Brain microvascular endothelial cell (primary cell): ENCODE results near the gene ICE2.
"Not testable (repeated sequence)": the region's sequence is repeated elsewhere in the genome, so short reads cannot be mapped to it uniquely, and the experiment has no call there.

Source experiments
- DNase-seq: peaks from one replicate; pipeline ENCODE4 v3.0.0-alpha.2; 2020
- H3K27ac ChIP-seq: fragments of 250-450 bp; sonication (Bioruptor Pico); 2 replicates; pipeline ENCODE4 v1.5.1; 2020; ENCODE audit warnings: mild to moderate bottlenecking, moderate library complexity
- H3K27me3 ChIP-seq: fragments of 250-450 bp; sonication (Bioruptor Pico); replicated peaks from 2 replicates; pipeline ENCODE4 v1.5.1; 2020; ENCODE audit warnings: mild to moderate bottlenecking
- H3K36me3 ChIP-seq: fragments of 250-450 bp; sonication (Bioruptor Pico); replicated peaks from 2 replicates; pipeline ENCODE4 v1.5.1; 2020; ENCODE audit warnings: mild to moderate bottlenecking
- H3K4me3 ChIP-seq: 2 replicates; pipeline ENCODE4 v1.5.1; 2011; ENCODE audit warnings: low read depth, mild to moderate bottlenecking, control low read depth, low read length, moderate library complexity
- in situ Hi-C: cut with HindIII; loops from 2 replicates; pipeline ENCODE4 v1.10.0; 2017; ENCODE audit warnings: low sequenced_read_pairs, low pct_ligation_motif_present
- TF ChIP-seq, protein P1 (sequence below): IDR thresholded peaks from 2 replicates; pipeline ENCODE4 v1.5.1; 2011; ENCODE audit warnings: low read depth, mild to moderate bottlenecking, moderate library complexity, low read length, control low read depth, inconsistent platforms; ENCODE audit errors: missing control alignments

ICE2 gene

DNA sequence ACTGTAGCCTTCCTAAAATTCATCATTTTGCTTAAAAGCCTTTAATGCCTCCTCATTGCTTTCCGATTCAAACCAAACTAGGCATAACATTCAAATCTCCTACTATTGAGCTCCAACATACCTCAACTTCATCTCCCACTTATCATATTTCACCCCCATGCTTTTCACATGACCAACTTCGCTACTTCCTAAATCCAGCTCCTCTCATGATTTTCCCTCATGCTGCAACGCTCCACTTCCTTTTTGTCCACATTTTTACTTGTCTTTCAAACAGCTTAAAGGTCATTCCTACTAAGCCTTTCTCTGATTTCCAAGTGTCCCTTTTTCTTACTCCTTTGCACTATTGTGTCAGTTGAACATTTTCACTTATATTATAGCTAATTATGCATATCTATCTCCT is 60.8 kb downstream of the ICE2 start:
- TF ChIP-seq, protein P1, sequence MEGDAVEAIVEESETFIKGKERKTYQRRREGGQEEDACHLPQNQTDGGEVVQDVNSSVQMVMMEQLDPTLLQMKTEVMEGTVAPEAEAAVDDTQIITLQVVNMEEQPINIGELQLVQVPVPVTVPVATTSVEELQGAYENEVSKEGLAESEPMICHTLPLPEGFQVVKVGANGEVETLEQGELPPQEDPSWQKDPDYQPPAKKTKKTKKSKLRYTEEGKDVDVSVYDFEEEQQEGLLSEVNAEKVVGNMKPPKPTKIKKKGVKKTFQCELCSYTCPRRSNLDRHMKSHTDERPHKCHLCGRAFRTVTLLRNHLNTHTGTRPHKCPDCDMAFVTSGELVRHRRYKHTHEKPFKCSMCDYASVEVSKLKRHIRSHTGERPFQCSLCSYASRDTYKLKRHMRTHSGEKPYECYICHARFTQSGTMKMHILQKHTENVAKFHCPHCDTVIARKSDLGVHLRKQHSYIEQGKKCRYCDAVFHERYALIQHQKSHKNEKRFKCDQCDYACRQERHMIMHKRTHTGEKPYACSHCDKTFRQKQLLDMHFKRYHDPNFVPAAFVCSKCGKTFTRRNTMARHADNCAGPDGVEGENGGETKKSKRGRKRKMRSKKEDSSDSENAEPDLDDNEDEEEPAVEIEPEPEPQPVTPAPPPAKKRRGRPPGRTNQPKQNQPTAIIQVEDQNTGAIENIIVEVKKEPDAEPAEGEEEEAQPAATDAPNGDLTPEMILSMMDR, result no peak
- in situ Hi-C loops, result no loop called here

DNA sequence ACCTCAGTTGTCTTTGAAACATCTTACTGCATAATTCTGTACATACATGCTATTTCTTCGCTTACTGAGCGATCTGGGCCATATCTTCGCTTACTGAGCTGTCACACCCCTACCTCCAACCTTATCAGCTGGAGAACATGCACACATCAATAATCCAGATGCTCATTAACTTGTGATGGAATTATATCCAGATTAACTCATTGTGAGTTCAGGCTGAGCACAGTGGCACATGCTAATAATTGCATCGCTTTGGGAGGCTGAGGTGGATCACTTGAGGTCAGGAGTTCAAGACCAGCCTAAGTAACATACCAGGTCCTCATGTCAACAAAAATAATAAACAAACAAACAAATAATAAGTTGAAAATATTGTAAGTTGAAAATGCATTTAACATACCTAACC is 61.8 kb downstream of the ICE2 start:
- no peak for DNase-seq
- no peak overlapping the region for H3K4me3 ChIP-seq
- TF ChIP-seq, protein P1, result no peak
- H3K27ac ChIP-seq, result no peak overlapping the region
- no peaks in the 10 kb centered on the region for H3K27me3 ChIP-seq
- H3K36me3 ChIP-seq, result no peaks in the 10 kb centered on the region
- in situ Hi-C loops, result no loop called here

More for the DNA sequence above, 60.8 kb downstream of the ICE2 start:
- Histone ChIP-seq H3K36me3 (no peaks in the 10 kb centered on the region), H3K4me3 (no peak overlapping the region), H3K27me3 (no peaks in the 10 kb centered on the region), H3K27ac (no peak overlapping the region)
- DNase-seq, result no peak

DNA sequence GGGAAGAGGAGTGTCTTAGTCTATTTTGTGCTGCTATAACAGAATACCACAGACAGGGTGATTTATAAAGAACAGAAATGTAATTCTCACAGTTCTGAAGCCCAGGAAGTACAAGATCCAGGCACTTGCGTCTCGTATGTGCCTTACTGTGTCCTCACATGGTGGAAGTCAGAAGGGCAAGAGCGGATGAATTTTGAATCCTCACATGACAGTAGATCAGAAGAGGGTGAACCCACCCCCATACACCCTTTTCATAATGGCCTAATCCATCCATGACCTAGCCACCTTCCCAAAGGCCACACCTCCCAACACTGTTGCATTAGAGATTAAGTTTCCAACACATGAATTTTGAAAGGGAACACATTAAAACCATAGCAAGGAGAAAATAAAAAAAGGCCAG is 62.5 kb downstream of the ICE2 start:
- H3K27ac ChIP-seq, result no peak overlapping the region
- no peak for DNase-seq
- in situ Hi-C loops, result no loop called here
- no peaks in the 10 kb centered on the region for H3K36me3 ChIP-seq
- TF ChIP-seq, protein P1, result no peak
- H3K27me3 ChIP-seq, result no peaks in the 10 kb centered on the region
- no peak overlapping the region for H3K4me3 ChIP-seq

DNA sequence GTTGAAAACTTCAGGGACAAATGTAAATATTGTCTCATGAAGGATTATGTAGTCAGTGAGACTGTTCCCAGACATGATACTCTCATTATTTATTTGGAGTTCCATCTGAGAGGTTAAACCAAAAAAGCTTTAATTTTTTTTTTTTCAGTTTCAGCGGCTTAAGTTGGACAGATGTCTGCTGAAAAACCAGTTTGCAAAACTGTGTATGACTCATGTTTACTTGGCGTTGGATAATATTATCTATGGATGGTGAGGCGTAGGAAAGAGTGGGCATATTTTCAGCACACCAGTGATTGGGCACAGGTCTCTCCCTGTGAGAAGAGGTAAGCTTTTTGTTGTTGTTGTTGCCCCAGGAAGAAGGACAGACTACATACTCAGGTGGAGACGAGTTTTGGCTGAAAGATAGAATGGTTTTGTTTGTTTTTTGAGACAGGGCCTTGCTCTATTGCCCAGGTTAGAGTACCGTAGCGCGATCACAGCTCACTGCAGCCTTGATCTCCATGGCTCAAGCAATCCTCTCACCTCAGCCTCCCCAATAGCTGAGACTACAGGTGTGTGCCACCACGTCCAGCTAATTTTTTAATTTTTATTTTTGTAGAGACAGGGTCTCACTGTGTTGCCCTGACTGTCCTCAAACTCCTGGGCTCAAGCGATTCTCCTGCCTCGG is 64.8 kb downstream of the ICE2 start:
- in situ Hi-C loops, result no loop called here
- Histone ChIP-seq H3K27ac (no peak overlapping the region), H3K4me3 (no peak overlapping the region), H3K36me3 (no peaks in the 10 kb centered on the region), H3K27me3 (no peaks in the 10 kb centered on the region)
- no peak for DNase-seq
- TF ChIP-seq, protein P1, result no peak

DNA sequence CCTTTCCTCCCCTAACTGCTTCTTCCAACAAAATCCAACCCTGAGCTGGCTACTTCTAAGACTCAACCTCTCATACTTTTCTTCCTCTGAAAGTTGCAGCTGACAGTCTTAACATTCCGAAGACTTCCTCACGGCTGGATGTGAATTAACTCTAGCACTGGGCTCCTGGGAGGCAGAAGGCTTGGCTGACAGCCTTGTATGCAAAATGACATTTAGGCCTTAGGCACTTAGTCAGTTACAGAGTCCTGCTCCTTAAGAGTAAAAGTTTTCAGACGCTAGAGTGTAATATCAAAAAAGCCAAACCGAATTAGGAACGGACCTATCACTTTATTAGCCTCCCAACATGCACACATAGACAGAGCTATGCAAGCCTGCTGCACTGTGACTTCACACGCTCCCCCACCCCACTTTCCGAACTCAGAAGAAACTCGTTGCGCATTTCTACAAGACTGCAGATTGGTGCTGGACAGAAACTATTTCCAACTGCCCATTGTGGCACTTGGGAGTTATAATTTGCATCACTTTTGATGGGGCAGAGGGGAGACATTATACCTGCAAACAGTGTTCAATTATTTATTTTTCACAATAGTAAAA is 65.6 kb downstream of the ICE2 start:
- Histone ChIP-seq H3K27me3 (no peaks in the 10 kb centered on the region), H3K36me3 (no peaks in the 10 kb centered on the region), H3K27ac (no peak overlapping the region), H3K4me3 (no peak overlapping the region)
- in situ Hi-C loops, result no loop called here
- no peak for DNase-seq
- TF ChIP-seq, protein P1, result no peak

DNA sequence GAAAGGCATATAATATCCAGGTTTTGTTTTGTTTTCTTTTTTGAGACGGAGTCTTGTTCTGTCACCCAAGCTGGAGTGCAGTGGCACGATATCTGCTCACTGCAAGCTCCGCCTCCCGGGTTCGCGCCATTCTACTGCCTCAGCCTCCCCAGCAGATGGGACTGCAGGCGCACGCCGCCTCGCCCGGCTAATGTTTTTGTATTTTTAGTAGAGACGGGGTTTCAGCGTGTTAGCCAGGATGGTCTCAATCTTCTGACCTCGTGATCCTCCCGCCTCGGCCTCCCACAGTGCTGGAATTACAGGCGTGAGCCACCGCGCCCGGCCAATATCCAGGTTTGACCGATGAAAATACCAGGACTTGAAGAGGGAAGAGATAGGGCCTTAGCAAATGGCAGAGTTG is 66.1 kb downstream of the ICE2 start:
- DNase-seq, H3K4me3 ChIP-seq, in situ Hi-C loops, H3K27me3 ChIP-seq, H3K27ac ChIP-seq, H3K36me3 ChIP-seq: not testable (repeated sequence)
